HG02623 (cell line): ENCODE results near the gene UBE2E1.
"Not testable (repeated sequence)": the region's sequence is repeated elsewhere in the genome, so short reads cannot be mapped to it uniquely, and the experiment has no call there.

ENCODE experiments used
- ATAC-seq: cut with Tn5 transposase; IDR thresholded peaks from one replicate; pipeline ENCODE4 v1.9.1; 2021; ENCODE audit warnings: moderate library complexity; ENCODE audit not compliant: unreplicated experiment

Gene UBE2E1

GRCh38 chr3:23843869-23844268 is 38.1 kb downstream of the UBE2E1 start:
- ATAC-seq: no peak

GRCh38 chr3:23845326-23846216 is 39.8 kb downstream of the UBE2E1 start:
- ATAC-seq: no peak

- not testable (repeated sequence) for ATAC-seq
These were observed 43.7 kb downstream of the UBE2E1 start for GRCh38 chr3:23849462-23849861.

GRCh38 chr3:23856286-23856685 is 50.5 kb downstream of the UBE2E1 start:
- no peak for ATAC-seq

DNA sequence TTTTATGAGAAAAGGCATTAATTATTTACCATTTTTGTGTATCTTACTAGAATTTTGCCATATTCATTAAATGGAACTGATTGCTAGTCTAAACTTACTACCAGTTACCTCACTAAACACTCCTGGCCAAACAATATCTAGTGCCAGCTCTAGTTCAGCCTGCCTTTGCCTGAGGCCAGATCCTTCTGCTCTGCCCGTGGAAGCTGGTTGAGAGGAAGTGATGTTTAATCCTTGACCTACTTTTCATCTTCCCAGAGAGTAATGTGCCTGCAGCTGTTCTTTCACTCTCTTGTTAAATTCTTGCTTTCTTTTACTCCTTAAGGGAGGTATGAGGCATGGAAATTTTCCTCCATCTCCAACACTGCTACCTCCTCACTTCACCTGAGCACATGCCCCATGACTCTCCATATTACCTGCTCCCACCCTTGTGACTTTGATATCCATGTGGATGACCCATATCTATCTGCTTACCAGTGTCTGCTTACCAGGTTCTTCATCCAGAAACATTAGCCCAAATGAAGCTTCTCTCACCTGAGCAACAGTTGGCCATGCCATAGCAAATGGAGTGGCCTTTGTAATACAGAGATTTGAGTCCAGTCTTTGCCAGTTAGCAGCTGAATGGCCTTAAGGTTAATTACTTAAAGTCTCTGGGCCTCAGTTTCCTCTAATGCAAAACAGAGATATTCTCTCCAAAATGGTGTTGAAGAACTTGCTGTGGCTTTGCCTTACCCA is 53.4 kb downstream of the UBE2E1 start:
- no peak for ATAC-seq

GRCh38 chr3:23859839-23860382 is 54.2 kb downstream of the UBE2E1 start:
- no peak for ATAC-seq

- ATAC-seq: no peak
These were observed 55.9 kb downstream of the UBE2E1 start for GRCh38 chr3:23861689-23862088.

DNA sequence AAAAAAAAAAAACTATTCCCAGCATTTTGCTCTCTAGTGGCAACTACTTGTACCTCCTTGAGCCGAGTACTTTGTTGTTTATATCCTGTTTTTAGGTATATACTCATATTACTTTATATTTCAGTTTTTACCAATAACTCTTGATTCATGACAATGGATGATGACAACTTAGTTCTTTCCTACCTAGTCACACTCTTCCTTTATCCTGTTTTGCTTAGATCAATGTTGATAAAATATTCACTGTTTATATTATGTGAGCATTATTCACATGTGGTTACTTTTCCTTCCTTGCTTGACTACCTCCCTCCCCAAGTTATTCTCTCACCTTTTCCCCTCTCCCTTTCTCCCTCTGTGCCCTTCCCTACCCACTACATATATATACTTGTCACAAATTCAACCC is 57.3 kb downstream of the UBE2E1 start:
- ATAC-seq: no peak

GRCh38 chr3:23864931-23865330 is 59.2 kb downstream of the UBE2E1 start:
- ATAC-seq: no peak

GRCh38 chr3:23865595-23866396 is 60.0 kb downstream of the UBE2E1 start:
- ATAC-seq: peak; percentile 74

DNA sequence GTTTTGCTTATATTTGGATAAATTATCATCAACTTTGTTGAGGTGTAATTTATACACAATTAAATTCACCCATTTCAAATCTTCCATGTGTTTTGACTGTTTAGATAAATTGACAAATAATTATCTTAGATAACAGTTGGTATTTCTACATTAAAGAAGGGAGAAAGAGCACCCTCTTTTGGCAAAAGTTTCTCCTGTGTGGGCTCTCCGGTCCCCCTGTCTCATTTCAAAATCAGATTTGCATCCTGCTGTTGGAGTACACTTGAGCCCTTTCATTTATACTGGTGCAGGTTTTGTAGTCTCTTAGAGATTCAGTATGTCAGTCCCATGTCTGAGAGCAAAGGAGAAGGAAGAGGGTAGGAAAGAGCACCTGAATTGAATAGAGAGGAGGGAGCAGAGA is 61.6 kb downstream of the UBE2E1 start:
- no peak for ATAC-seq

- no peak for ATAC-seq
These were observed 62.1 kb downstream of the UBE2E1 start for GRCh38 chr3:23867838-23868237.

DNA sequence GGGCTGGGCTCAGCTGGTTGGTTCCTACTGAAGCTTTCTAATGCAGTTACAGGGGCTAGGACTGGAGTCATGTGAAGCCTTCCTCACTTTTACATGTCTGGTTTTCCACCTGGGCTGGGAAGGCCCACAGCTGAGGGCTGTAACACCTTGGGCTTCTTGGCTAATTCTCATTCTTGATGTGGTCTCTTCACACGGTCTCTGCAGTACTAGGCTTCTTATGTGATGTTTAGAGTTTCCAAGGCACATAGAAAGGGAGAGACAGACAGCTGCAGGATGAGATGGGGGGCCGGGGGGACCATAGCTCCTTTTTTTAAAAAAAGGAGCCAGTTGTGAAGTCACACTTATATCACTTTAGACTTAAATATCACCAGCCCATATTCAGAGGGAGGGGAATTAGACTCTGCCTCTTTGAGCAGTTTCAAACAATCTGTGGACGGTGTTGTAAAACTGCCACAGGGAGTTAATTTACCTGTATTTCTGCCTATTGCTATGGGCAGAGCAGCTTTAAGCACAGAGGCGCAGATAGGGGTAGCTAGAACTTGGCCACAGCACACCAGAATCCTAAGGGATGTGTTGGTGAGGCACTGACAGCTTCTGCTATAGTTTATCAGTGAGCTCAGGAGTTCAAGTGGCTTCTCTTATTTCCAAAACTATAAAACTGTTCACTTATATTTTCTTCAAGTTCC is 64.4 kb downstream of the UBE2E1 start:
- ATAC-seq: no peak

GRCh38 chr3:23870663-23871043 is 64.9 kb downstream of the UBE2E1 start:
- not testable (repeated sequence) for ATAC-seq

GRCh38 chr3:23871361-23871760 is 65.6 kb downstream of the UBE2E1 start:
- ATAC-seq: not testable (repeated sequence)

DNA sequence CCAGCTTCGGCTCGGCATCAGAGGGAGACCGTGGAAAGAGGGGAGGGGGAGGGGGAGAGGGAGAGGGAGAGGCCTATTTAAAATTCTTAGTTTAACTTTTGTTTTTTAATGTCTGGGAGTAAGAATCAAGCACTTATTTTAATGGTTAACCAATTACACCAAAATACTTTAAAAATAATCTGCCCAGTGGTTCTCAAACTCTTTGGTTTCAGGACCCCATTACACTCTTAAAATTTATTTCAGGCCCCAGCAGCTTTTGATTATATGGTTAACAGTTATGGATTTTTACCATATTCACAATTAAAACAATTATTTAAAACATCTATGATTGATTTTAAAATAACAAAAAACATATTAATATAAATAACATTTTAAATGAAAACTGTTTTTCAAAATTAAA is 66.6 kb downstream of the UBE2E1 start:
- ATAC-seq: no peak

DNA sequence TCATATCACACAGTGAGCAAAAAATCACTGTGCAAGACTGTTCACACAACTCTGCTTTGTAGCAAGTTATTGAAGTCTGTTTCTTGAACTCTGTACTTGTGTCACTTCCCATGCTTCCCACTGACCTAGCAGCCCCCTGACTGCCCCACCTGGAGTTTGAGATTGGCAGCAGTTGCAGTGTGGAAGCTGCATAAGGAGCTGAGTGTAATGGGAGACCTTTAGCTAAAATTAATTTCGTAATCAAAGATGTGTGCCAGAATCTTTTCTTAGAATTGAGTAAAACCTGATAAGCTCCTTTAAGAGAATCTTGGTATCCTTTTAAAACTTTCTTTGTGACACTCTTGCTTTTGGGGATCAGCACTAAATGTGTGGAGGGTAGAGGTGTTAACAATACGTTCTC is 68.2 kb downstream of the UBE2E1 start:
- no peak for ATAC-seq

GRCh38 chr3:23874359-23875112 is 68.8 kb downstream of the UBE2E1 start:
- no peak for ATAC-seq

- ATAC-seq: no peak
These were observed 69.5 kb downstream of the UBE2E1 start for GRCh38 chr3:23875113-23875725.
